ENCODE results near the gene PKMYT1.

GRCh38 chr16:2975161-2975795 is 5.0 kb downstream of the PKMYT1 start:
- TF ChIP-seq ARNT (IDR thresholded peaks at IDR 0.05): no peak
- no peak for TF ChIP-seq SP1 (IDR thresholded peaks at IDR 0.05)
- no peak for TF ChIP-seq FOXK2 (IDR thresholded peaks at IDR 0.05)
- no peak for TF ChIP-seq FOXA1 (IDR thresholded peaks at IDR 0.05)
- no peak for TF ChIP-seq ZNF384 (IDR thresholded peaks at IDR 0.05)

Data from HEK293T (cell line).